Measurements from ENCODE around the gene CPEB2.

GRCh38 chr4:14990484-14990883 lies 11.8 kb upstream of the CPEB2 start:
- TF ChIP-seq CTCF (IDR thresholded peaks at IDR 0.05): no peak
- no peak for TF ChIP-seq POLR2A (IDR thresholded peaks at IDR 0.05)
